Measurements from ENCODE around the gene TPD52L2.

The TPD52L2 gene

GRCh38 chr20:63930971-63931553 is 66.0 kb downstream of the TPD52L2 start:
- no peak overlapping the region for H3K4me3 ChIP-seq (ENCODE audit: low read length)
- DNase-seq (ENCODE audit: low read depth) = no peak
- TF ChIP-seq CTCF (IDR thresholded peaks at IDR 0.05; ENCODE audit: insufficient read depth, low read depth, low read length, missing control alignments) = no peak

- DNase-seq (ENCODE audit: low read depth) = no peak
- no peak for TF ChIP-seq CTCF (IDR thresholded peaks at IDR 0.05; ENCODE audit: insufficient read depth, low read depth, low read length, missing control alignments)
- no peak overlapping the region for H3K4me3 ChIP-seq (ENCODE audit: low read length)
These were observed 66.7 kb downstream of the TPD52L2 start for GRCh38 chr20:63931735-63932134.

GRCh38 chr20:63932606-63933160 is 67.6 kb downstream of the TPD52L2 start:
- H3K4me3 ChIP-seq (ENCODE audit: low read length) = no peak overlapping the region
- no peak for TF ChIP-seq CTCF (IDR thresholded peaks at IDR 0.05; ENCODE audit: insufficient read depth, low read depth, low read length, missing control alignments)

GRCh38 chr20:63933646-63934045 is 68.6 kb downstream of the TPD52L2 start:
- H3K4me3 ChIP-seq (ENCODE audit: low read length) = no peak overlapping the region
- TF ChIP-seq CTCF (IDR thresholded peaks at IDR 0.05; ENCODE audit: insufficient read depth, low read depth, low read length, missing control alignments) = no peak
- no peak for DNase-seq (ENCODE audit: low read depth)

More at GRCh38 chr20:63932606-63933160, 67.6 kb downstream of the TPD52L2 start:
- no peak for DNase-seq (ENCODE audit: low read depth)

- DNase-seq (ENCODE audit: low read depth) = no peak
- TF ChIP-seq CTCF (IDR thresholded peaks at IDR 0.05; ENCODE audit: insufficient read depth, low read depth, low read length, missing control alignments) = peak; percentile 37
- no peak overlapping the region for H3K4me3 ChIP-seq (ENCODE audit: low read length)
These were observed 69.4 kb downstream of the TPD52L2 start for GRCh38 chr20:63934271-63935068.

GRCh38 chr20:63935447-63935846 is 70.4 kb downstream of the TPD52L2 start:
- no peak for TF ChIP-seq CTCF (IDR thresholded peaks at IDR 0.05; ENCODE audit: insufficient read depth, low read depth, low read length, missing control alignments)
- no peak for DNase-seq (ENCODE audit: low read depth)
- no peak overlapping the region for H3K4me3 ChIP-seq (ENCODE audit: low read length)
